IMR-90 (cell line): ENCODE measurements around the gene ASB1. TPM values are rescaled to one million over a fixed set of nuclear protein-coding genes. Genes with fewer than 3 reads are reported as not detected.

Experiments used
- ATAC-seq: fragments of 200-7000 bp; cut with Tn5 transposase; 2 replicates; pipeline ENCODE4 v1.9.1; 2020; ENCODE audit warnings: low read depth, mild to moderate bottlenecking, moderate library complexity
- BruUV-seq: library from RNA; stranded (reverse); fragments of 400-500 nt; replicated peaks from 2 replicates; lab custom pipeline; 2021; lab: Mats Ljungman, UMichigan
- CTCF ChIA-PET: fragments of 300-600 bp; formaldehyde crosslinking; extraction: SDS; loops from one replicate; lab custom pipeline; 2021; ENCODE audit warnings: antibody characterized with exemption; lab: Yijun Ruan, JAX
- POLR2A ChIA-PET: fragments of 300-600 bp; sonication (Branson Sonifier 250); formaldehyde crosslinking; loops from one replicate; lab custom pipeline; 2022; ENCODE audit warnings: antibody characterized with exemption; ENCODE audit not compliant: unreplicated experiment; lab: Charles Lee
- DNase-seq: peaks from one replicate; pipeline ENCODE4 v3.0.0; 2013
- H2AFZ ChIP-seq: replicated peaks from 2 replicates; pipeline ENCODE3; 2013; ENCODE audit warnings: low read length, mild to moderate bottlenecking; ENCODE audit not compliant: poor library complexity
- H2AK5ac ChIP-seq: 2 replicates; pipeline ENCODE4 v1.6.1; 2013; ENCODE audit warnings: low read depth, low read length, inconsistent platforms
- H2AK9ac ChIP-seq: replicated peaks from 2 replicates; pipeline ENCODE3; 2013; ENCODE audit warnings: mild to moderate bottlenecking, low read depth, low read length, moderate library complexity; ENCODE audit not compliant: poor library complexity
- H2BK120ac ChIP-seq: 2 replicates; pipeline ENCODE4 v1.6.1; 2013; ENCODE audit warnings: low read depth, low read length, inconsistent platforms
- H2BK15ac ChIP-seq: 3 replicates; pipeline ENCODE4 v1.6.1; 2013; ENCODE audit warnings: low read depth, low read length, inconsistent platforms
- H2BK20ac ChIP-seq: 2 replicates; pipeline ENCODE4 v1.6.1; 2013; ENCODE audit warnings: low read depth, mild to moderate bottlenecking, inconsistent platforms, low read length, moderate library complexity
- H2BK5ac ChIP-seq: 2 replicates; pipeline ENCODE4 v1.6.1; 2013; ENCODE audit warnings: mild to moderate bottlenecking, low read depth, low read length, inconsistent platforms; ENCODE audit not compliant: poor library complexity, severe bottlenecking
- H3K14ac ChIP-seq: replicated peaks from 2 replicates; pipeline ENCODE4 v1.6.1; 2013; ENCODE audit warnings: low read depth, low read length, inconsistent platforms
- H3K18ac ChIP-seq: 2 replicates; pipeline ENCODE4 v1.6.1; 2013; ENCODE audit warnings: low read depth, low read length, control low read depth
- H3K23ac ChIP-seq: 2 replicates; pipeline ENCODE4 v1.6.1; 2013; ENCODE audit warnings: low read depth, low read length, inconsistent platforms
- H3K27ac ChIP-seq: 2 replicates; pipeline ENCODE4 v1.5.1; 2013; ENCODE audit warnings: mild to moderate bottlenecking, control low read depth, low read length; ENCODE audit not compliant: insufficient read depth
- H3K27me3 ChIP-seq: 2 replicates; pipeline ENCODE4 v1.6.1; 2013; ENCODE audit warnings: low read length; ENCODE audit not compliant: control insufficient read depth, insufficient read depth
- H3K36me3 ChIP-seq: 2 replicates; pipeline ENCODE4 v1.6.1; 2013; ENCODE audit warnings: low read length, mixed read lengths; ENCODE audit not compliant: control insufficient read depth, insufficient read depth
- H3K4ac ChIP-seq: 2 replicates; pipeline ENCODE4 v1.6.1; 2013; ENCODE audit warnings: low read depth, low read length, inconsistent platforms
- H3K4me1 ChIP-seq: 2 replicates; pipeline ENCODE4 v1.6.1; 2013; ENCODE audit warnings: low read length, mixed read lengths; ENCODE audit not compliant: control insufficient read depth, insufficient read depth
- H3K4me2 ChIP-seq: 2 replicates; pipeline ENCODE4 v1.6.1; 2013; ENCODE audit warnings: low read depth, mild to moderate bottlenecking, control low read depth, low read length, moderate library complexity
- H3K4me3 ChIP-seq: 2 replicates; pipeline ENCODE4 v1.5.1; 2013; ENCODE audit warnings: low read depth, mild to moderate bottlenecking, control low read depth, low read length, moderate library complexity; ENCODE audit not compliant: insufficient read depth
- H3K56ac ChIP-seq: 2 replicates; pipeline ENCODE4 v1.6.1; 2013; ENCODE audit warnings: low read length, inconsistent platforms; ENCODE audit not compliant: insufficient read depth; ENCODE audit errors: extremely low read depth
- H3K79me1 ChIP-seq, 2 experiments: 2 replicates each; pipeline ENCODE4 v1.6.1; 2013; ENCODE audit warnings: low read length in 2 of 2, inconsistent platforms in 1 of 2, low read depth in 1 of 2
- H3K9ac ChIP-seq: 2 replicates; pipeline ENCODE4 v1.6.1; 2013; ENCODE audit warnings: low read depth, low read length, control low read depth
- H3K9me1 ChIP-seq: 2 replicates; pipeline ENCODE4 v1.6.1; 2013; ENCODE audit warnings: low read length, inconsistent platforms; ENCODE audit not compliant: insufficient read depth
- H3K9me3 ChIP-seq: 2 replicates; pipeline ENCODE4 v1.6.1; 2013; ENCODE audit warnings: low read length; ENCODE audit not compliant: control insufficient read depth, insufficient read depth
- H4K20me1 ChIP-seq: 2 replicates; pipeline ENCODE4 v1.6.1; 2013; ENCODE audit warnings: low read length, inconsistent platforms; ENCODE audit not compliant: insufficient read depth
- H4K5ac ChIP-seq: 2 replicates; pipeline ENCODE4 v1.6.1; 2013; ENCODE audit warnings: mild to moderate bottlenecking, low read depth, low read length, control low read depth
- H4K8ac ChIP-seq, 2 experiments: 2 replicates each; pipeline ENCODE4 v1.6.1; 2013; ENCODE audit warnings: low read depth in 2 of 2, low read length in 2 of 2, control low read depth in 1 of 2, inconsistent platforms in 1 of 2
- H4K91ac ChIP-seq: 2 replicates; pipeline ENCODE4 v1.6.1; 2013; ENCODE audit warnings: low read depth, low read length, inconsistent platforms; ENCODE audit not compliant: insufficient read depth
- BHLHE40 ChIP-seq: fragments of 150-350 bp; IDR thresholded peaks from 2 replicates; pipeline ENCODE4 v1.6.1; 2016; ENCODE audit warnings: mild to moderate bottlenecking, low read depth, low read length
- CEBPB ChIP-seq: IDR thresholded peaks from 2 replicates; pipeline ENCODE4 v1.6.1; 2012; ENCODE audit warnings: low read depth, low read length, improper control_type of control experiment
- CHD1 ChIP-seq: IDR thresholded peaks from 2 replicates; pipeline ENCODE4 v1.6.1; 2012; ENCODE audit warnings: low read depth, low read length, improper control_type of control experiment
- CTCF ChIP-seq: conservative IDR thresholded peaks from 2 replicates; pipeline ENCODE4 v1.5.1; 2012; ENCODE audit warnings: mild to moderate bottlenecking, low read depth, low read length, improper control_type of control experiment
- FOS ChIP-seq: fragments of 150-350 bp; IDR thresholded peaks from 2 replicates; pipeline ENCODE4 v1.6.1; 2016; ENCODE audit warnings: low read depth, low read length
- MAFK ChIP-seq: IDR thresholded peaks from 2 replicates; pipeline ENCODE4 v1.6.1; 2012; ENCODE audit warnings: low read depth, low read length, improper control_type of control experiment
- MAZ ChIP-seq: IDR thresholded peaks from 2 replicates; pipeline ENCODE4 v1.6.1; 2012; ENCODE audit warnings: low read depth, mild to moderate bottlenecking, low read length, improper control_type of control experiment, moderate library complexity, borderline replicate concordance
- MXI1 ChIP-seq: IDR thresholded peaks from 2 replicates; pipeline ENCODE4 v1.6.1; 2012; ENCODE audit warnings: low read depth, mild to moderate bottlenecking, low read length, moderate library complexity, borderline replicate concordance
- NFE2L2 ChIP-seq: fragments of 150-350 bp; IDR thresholded peaks from 2 replicates; pipeline ENCODE4 v1.6.1; 2016; ENCODE audit warnings: low read depth, mild to moderate bottlenecking, low read length
- RAD21 ChIP-seq: IDR thresholded peaks from 2 replicates; pipeline ENCODE4 v1.6.1; 2012; ENCODE audit warnings: low read length, improper control_type of control experiment
- RCOR1 ChIP-seq: IDR thresholded peaks from 2 replicates; pipeline ENCODE4 v1.6.1; 2012; ENCODE audit warnings: mild to moderate bottlenecking, low read length, improper control_type of control experiment; ENCODE audit not compliant: insufficient replicate concordance
- SMC3 ChIP-seq: fragments of 150-350 bp; IDR thresholded peaks from 2 replicates; pipeline ENCODE4 v1.6.1; 2016; ENCODE audit warnings: low read depth, mild to moderate bottlenecking, antibody characterized with exemption, low read length, moderate library complexity
- WGBS, 2 experiments: methylation state at CpG; one replicate each; pipeline versions ENCODE4 v1.1.5 to v1.1.7; 2013; ENCODE audit warnings: missing lambda C conversion rate in 2 of 2; ENCODE audit not compliant: insufficient read length in 1 of 2; ENCODE audit errors: extremely low coverage in 2 of 2; 5-methylcytosine and 5-hydroxymethylcytosine counted together
- dilution Hi-C: fragments of 300-500 bp; cut with HindIII; formaldehyde crosslinking; loops from one replicate; pipeline ENCODE4 v1.14.3; 2018; ENCODE audit warnings: low sequenced_read_pairs; ENCODE audit not compliant: unreplicated experiment
- in situ Hi-C: fragments of 300-500 bp; cut with MboI; formaldehyde crosslinking; loops from 3 replicates; pipeline ENCODE4 v1.14.3; 2019; ENCODE audit warnings: low sequenced_read_pairs, inconsistent platforms, mixed read lengths
- intact Hi-C: fragments of 100-400 bp; cut with micrococcal nuclease; formaldehyde crosslinking; loops from 2 replicates; pipeline ENCODE4 v1.10.0; 2022
- polyA plus RNA-seq, 3 experiments: library from polyadenylated mRNA; depleted of rRNA; stranded (reverse); fragments of >200 nt; gene quantifications; 2 replicates each; pipeline ENCODE4 v1.2.3, GENCODE V29; 2012; ENCODE audit warnings: low replicate concordance in 1 of 3
- total RNA-seq: library from RNA; depleted of rRNA; stranded (reverse); fragments of >200 nt; gene quantifications from 2 replicates; pipeline ENCODE4 v1.2.3, GENCODE V29; 2012
- TF ChIP-seq, protein P1 (sequence below): fragments of 150-350 bp; IDR thresholded peaks from 2 replicates; pipeline ENCODE4 v1.6.1; 2016; ENCODE audit warnings: low read depth, mild to moderate bottlenecking, low read length, moderate library complexity, borderline replicate concordance
- TF ChIP-seq, protein P2 (sequence below): fragments of 150-350 bp; IDR thresholded peaks from 2 replicates; pipeline ENCODE4 v1.6.1; 2017; ENCODE audit warnings: mild to moderate bottlenecking, antibody characterized with exemption, low read length, low read depth

ASB1 gene
- total and polyA plus RNA-seq, 2 of the 4 experiments (the other 2 are of a cell fraction) = 23.5 to 37.3 TPM

GRCh38 chr2:238484522-238485452 is 58.1 kb downstream of the ASB1 start:
- no peak for ATAC-seq
- dilution Hi-C loops (no loop called here), in situ Hi-C loops (no loop called here), intact Hi-C loops (no loop called here)
- no peak overlapping the region for H3K4me3 ChIP-seq
- POLR2A ChIA-PET = no interaction called here
- H3K18ac ChIP-seq = no peak overlapping the region
- H3K4ac ChIP-seq = no peak overlapping the region
- peak overlapping the region; percentile 73 for H2BK5ac ChIP-seq
- H2BK120ac ChIP-seq = no peak overlapping the region
- no peak overlapping the region for H2BK15ac ChIP-seq
- no peak overlapping the region for H4K8ac ChIP-seq
- no peaks in the 10 kb centered on the region for H3K4me1 ChIP-seq
- no peak overlapping the region for H3K56ac ChIP-seq
- no peak overlapping the region for H4K91ac ChIP-seq
- H3K4me2 ChIP-seq = no peak overlapping the region
- no peaks in the 10 kb centered on the region for H4K20me1 ChIP-seq
- no peak overlapping the region for H2BK20ac ChIP-seq
- BruUV-seq = no TSS peak
- H3K9me3 ChIP-seq = peaks cover 3% of the 10 kb centered on the region; the same call in 1 of the 2 replicates
- no peak overlapping the region for H2AFZ ChIP-seq
- no peak overlapping the region for H3K9ac ChIP-seq
- no peaks in the 10 kb centered on the region for H3K27me3 ChIP-seq
- no peak overlapping the region for H3K14ac ChIP-seq
- no peak overlapping the region for H3K23ac ChIP-seq
- no peak overlapping the region for H2AK9ac ChIP-seq
- H4K5ac ChIP-seq = no peak overlapping the region
- H3K27ac ChIP-seq = no peak overlapping the region
- H2AK5ac ChIP-seq = no peak overlapping the region; the same call in 1 of the 2 replicates
- no peak for TF ChIP-seq RAD21
- no peak for TF ChIP-seq BHLHE40
- no peak for TF ChIP-seq FOS
- no peak for TF ChIP-seq CTCF
- TF ChIP-seq, protein P1, sequence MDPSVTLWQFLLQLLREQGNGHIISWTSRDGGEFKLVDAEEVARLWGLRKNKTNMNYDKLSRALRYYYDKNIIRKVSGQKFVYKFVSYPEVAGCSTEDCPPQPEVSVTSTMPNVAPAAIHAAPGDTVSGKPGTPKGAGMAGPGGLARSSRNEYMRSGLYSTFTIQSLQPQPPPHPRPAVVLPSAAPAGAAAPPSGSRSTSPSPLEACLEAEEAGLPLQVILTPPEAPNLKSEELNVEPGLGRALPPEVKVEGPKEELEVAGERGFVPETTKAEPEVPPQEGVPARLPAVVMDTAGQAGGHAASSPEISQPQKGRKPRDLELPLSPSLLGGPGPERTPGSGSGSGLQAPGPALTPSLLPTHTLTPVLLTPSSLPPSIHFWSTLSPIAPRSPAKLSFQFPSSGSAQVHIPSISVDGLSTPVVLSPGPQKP = no peak
- TF ChIP-seq, protein P2, sequence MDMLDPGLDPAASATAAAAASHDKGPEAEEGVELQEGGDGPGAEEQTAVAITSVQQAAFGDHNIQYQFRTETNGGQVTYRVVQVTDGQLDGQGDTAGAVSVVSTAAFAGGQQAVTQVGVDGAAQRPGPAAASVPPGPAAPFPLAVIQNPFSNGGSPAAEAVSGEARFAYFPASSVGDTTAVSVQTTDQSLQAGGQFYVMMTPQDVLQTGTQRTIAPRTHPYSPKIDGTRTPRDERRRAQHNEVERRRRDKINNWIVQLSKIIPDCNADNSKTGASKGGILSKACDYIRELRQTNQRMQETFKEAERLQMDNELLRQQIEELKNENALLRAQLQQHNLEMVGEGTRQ = no peak
- TF ChIP-seq RCOR1 = no peak
- no peak for TF ChIP-seq MAFK
- no peak for TF ChIP-seq CHD1
- no peak for TF ChIP-seq MXI1
- no peak for TF ChIP-seq CEBPB
- no peak for TF ChIP-seq NFE2L2
- no peak for TF ChIP-seq SMC3
- TF ChIP-seq MAZ = no peak
- H3K9me1 ChIP-seq = peaks cover 23% of the 10 kb centered on the region
- no peaks in the 10 kb centered on the region for H3K36me3 ChIP-seq
- peaks cover 0 to 6% of the 10 kb centered on the region in 2 experiments; a peak in 1 of 4 replicates for H3K79me1 ChIP-seq
- DNase-seq = no peak
- CTCF ChIA-PET = no interaction called here
- 96% methylated on average over 18 of the region's 23 CpGs; no CpG with 5 or more reads in 1 of the 2 experiments for WGBS, 2 experiments
